Mesothelial cell of epicardium (in vitro differentiated cells): ENCODE measurements around the gene UGT2A3. TPM values are rescaled to one million over a fixed set of nuclear protein-coding genes. Genes with fewer than 3 reads are reported as not detected.

Source experiments
- DNase-seq, 2 experiments: peaks; one replicate each; pipeline ENCODE4 v3.0.0; 2021; ENCODE audit warnings: low spot score in 2 of 2; ENCODE audit not compliant: unreplicated experiment in 2 of 2
- H3K27ac Mint-ChIP-seq: 2 replicates; pipeline ENCODE4 v1.8.0; 2021; ENCODE audit warnings: mixed read lengths
- H3K27me3 Mint-ChIP-seq: 2 replicates; pipeline ENCODE4 v1.8.0; 2021; ENCODE audit warnings: low read depth, mixed read lengths
- H3K36me3 Mint-ChIP-seq: 2 replicates; pipeline ENCODE4 v1.8.0; 2021; ENCODE audit warnings: mixed read lengths
- H3K4me1 Mint-ChIP-seq: 2 replicates; pipeline ENCODE4 v1.8.0; 2021; ENCODE audit warnings: mixed read lengths
- H3K4me3 Mint-ChIP-seq: 2 replicates; pipeline ENCODE4 v1.8.0; 2021; ENCODE audit warnings: mild to moderate bottlenecking, moderate library complexity, mixed read lengths
- H3K9me3 Mint-ChIP-seq: 2 replicates; pipeline ENCODE4 v1.8.0; 2021; ENCODE audit warnings: mixed read lengths
- total RNA-seq: library from RNA; stranded (reverse); gene quantifications from 3 replicates; pipeline ENCODE4 v1.2.1, GENCODE V29; 2021
- TF ChIP-seq, protein P1 (sequence below): fragments of 200-600 bp; sonication (generic); IDR thresholded peaks from one replicate; pipeline ENCODE4 v1.5.0; 2021; ENCODE audit warnings: antibody characterized with exemption; ENCODE audit not compliant: unreplicated experiment

UGT2A3 gene
- total RNA-seq, 1 donor from 2014 or later: not detected

DNA sequence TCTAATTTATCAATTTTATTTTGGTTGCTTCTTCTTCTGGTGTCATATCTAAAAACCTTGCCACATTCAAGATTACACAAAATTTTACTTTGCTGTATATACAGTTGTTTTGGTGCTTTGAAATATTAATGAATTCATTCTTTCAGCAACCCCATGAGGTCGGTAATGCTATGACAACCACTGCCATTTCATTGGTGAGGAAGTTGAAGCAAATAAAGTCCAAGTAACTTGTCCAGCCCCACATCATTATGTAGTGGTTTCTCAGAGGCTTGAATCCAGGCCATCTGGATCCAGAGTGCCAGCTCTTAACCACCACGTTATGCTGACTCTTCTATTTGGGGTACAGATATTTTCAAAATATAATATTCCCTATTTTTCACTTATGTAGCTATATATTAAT lies 42.2 kb downstream of the UGT2A3 start:
- H3K36me3 Mint-ChIP-seq: no peaks in the 10 kb centered on the region
- no peaks in the 10 kb centered on the region for H3K27me3 Mint-ChIP-seq
- peaks cover 7% of the 10 kb centered on the region for H3K9me3 Mint-ChIP-seq
- H3K4me3 Mint-ChIP-seq: no peak overlapping the region
- TF ChIP-seq, protein P1, sequence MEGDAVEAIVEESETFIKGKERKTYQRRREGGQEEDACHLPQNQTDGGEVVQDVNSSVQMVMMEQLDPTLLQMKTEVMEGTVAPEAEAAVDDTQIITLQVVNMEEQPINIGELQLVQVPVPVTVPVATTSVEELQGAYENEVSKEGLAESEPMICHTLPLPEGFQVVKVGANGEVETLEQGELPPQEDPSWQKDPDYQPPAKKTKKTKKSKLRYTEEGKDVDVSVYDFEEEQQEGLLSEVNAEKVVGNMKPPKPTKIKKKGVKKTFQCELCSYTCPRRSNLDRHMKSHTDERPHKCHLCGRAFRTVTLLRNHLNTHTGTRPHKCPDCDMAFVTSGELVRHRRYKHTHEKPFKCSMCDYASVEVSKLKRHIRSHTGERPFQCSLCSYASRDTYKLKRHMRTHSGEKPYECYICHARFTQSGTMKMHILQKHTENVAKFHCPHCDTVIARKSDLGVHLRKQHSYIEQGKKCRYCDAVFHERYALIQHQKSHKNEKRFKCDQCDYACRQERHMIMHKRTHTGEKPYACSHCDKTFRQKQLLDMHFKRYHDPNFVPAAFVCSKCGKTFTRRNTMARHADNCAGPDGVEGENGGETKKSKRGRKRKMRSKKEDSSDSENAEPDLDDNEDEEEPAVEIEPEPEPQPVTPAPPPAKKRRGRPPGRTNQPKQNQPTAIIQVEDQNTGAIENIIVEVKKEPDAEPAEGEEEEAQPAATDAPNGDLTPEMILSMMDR: no peak
- H3K27ac Mint-ChIP-seq: peak overlapping the region; percentile 31
- peaks cover 48% of the 10 kb centered on the region for H3K4me1 Mint-ChIP-seq
- no peak for DNase-seq

DNA sequence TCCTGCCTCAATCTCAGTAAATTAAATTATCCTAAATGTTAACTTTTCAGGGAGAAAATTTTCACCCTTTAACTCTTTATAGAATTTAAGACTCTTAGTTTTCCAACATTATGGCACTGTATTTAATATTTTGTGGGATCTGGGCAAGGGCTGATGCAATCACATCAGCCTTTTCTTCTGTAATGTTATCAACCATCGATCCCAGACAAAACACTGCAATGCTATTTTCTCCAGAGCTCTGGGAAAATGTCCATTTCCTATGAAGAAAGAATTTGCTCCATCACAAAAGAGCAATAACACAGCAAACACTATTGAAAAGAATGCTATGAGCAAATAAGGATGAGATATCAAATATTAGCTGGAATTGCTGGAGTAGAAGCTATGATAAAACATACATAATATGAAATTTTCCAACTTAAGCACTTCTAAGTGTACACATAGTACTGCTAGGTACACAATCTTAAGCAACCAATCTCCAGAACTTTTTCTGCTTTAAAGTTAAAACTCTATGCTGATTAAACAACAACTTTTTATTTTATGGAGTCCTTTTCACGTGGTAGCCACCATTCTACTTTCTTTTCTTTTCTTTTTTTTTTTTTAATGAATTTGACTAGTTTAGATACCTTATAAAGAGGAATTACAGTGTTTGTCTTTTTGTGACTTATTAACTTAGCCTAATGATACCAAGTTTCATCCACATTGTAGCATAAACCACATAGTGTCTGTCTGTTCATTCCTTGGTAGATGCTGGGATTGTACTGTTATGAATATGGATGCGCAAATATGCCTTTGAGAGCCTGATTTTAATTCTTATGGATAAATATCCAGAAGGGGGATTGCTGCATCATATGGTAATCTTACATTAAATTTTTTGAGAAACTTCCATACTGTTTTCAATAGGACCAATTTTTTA lies 43.6 kb downstream of the UGT2A3 start:
- no peak for DNase-seq
- Mint-ChIP-seq H3K27ac (peak overlapping the region; percentile 96), H3K4me3 (no peak overlapping the region), H3K9me3 (peaks cover 7% of the 10 kb centered on the region), H3K36me3 (no peaks in the 10 kb centered on the region), H3K27me3 (no peaks in the 10 kb centered on the region), H3K4me1 (peaks cover 59% of the 10 kb centered on the region)
- TF ChIP-seq, protein P1: no peak

DNA sequence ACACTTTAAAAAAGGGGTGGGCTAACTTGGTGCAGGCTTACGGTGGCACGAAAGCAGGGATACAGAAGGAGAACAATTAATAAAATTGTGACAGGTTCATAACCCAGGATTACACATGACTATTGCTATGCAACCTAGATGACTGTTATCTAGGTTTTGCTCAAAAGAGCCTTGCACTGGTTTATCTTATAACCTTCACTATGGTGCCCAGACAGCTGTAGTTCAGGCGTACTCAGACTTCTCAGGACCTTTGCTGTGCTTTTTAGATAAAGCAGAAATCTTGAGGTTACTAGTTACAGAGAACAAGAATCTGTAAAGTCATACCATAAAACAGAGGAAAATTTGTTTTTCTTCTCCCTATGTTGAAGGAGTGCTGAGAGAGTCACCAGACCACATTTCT lies 44.4 kb downstream of the UGT2A3 start:
- no peak for DNase-seq
- peaks cover 59% of the 10 kb centered on the region for H3K4me1 Mint-ChIP-seq
- TF ChIP-seq, protein P1: no peak
- H3K27me3 Mint-ChIP-seq: no peaks in the 10 kb centered on the region
- H3K9me3 Mint-ChIP-seq: no peaks in the 10 kb centered on the region
- peak overlapping the region; percentile 62 for H3K4me3 Mint-ChIP-seq
- H3K27ac Mint-ChIP-seq: peak overlapping the region; percentile 96
- H3K36me3 Mint-ChIP-seq: no peaks in the 10 kb centered on the region

DNA sequence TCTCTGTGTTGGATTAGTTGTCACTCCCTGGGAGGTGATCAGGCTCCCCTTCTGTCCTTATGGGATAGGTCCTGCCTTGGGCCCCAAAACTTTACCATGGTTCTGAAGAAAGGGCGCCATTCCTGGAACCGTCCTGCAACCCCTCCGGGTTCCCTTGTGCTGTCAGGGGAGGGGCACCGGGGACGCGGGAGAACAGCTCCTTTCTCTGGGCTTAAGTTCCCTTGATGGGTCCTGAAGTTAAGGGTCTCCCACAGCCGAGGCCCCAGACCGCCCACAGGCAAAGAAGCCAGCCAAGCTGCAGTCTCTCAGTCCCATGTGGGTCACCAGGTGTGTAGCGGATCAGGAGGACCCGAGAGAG lies 44.8 kb downstream of the UGT2A3 start:
- peak overlapping the region; percentile 96 for H3K27ac Mint-ChIP-seq
- no peak for DNase-seq
- H3K9me3 Mint-ChIP-seq: no peaks in the 10 kb centered on the region
- no peaks in the 10 kb centered on the region for H3K27me3 Mint-ChIP-seq
- H3K36me3 Mint-ChIP-seq: no peaks in the 10 kb centered on the region
- peaks cover 59% of the 10 kb centered on the region for H3K4me1 Mint-ChIP-seq
- peak overlapping the region; percentile 62 for H3K4me3 Mint-ChIP-seq
- TF ChIP-seq, protein P1: no peak

DNA sequence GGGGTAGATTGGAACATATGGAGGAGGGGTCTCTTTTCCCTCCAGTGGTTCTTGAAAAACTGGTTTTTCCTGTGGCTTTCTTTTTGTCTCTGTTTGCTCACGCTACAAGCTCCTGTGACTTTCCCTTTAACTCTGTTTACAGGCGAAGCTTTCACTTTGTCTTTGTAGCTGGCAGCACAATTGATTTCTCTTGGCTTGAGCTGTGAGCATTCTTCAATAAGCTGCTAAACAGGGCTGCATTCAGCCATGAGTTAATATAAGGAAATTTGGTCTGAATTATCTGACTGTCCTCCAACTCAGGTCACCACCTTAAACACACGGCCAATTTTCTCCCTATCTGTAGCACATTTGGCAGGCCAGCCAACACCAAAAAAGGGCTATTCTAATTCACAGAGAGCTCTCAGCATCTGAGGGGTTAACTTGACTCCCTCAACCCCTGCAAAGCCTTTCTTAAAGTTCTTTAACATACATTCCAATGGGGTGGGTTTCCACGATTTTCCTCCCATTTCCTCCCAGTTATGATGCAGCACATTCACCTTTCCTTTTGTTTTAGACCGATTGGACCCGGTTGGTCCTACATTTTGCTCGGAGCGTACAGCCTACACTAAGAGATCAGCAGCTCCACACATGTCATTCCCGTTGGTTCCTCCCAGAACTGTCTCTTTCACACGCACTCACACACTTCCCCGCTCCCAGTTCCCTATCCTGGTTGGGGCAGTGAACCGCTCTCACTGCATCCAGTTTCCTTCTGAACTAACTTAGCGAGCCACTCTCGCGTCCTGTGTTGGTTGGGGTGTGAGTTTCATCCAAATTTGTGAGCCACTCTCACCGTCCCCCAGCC lies 45.4 kb downstream of the UGT2A3 start:
- Mint-ChIP-seq H3K9me3 (no peaks in the 10 kb centered on the region), H3K4me3 (peak overlapping the region; percentile 62), H3K27me3 (no peaks in the 10 kb centered on the region), H3K27ac (peak overlapping the region; percentile 96), H3K4me1 (peaks cover 59% of the 10 kb centered on the region), H3K36me3 (no peaks in the 10 kb centered on the region)
- TF ChIP-seq, protein P1: no peak
- DNase-seq: no peak
